Fibroblast of mammary gland (primary cell): ENCODE measurements around the gene C9orf78.
"Not testable (repeated sequence)": the region's sequence is repeated elsewhere in the genome, so short reads cannot be mapped to it uniquely, and the experiment has no call there.

Experiments
- DNase-seq: peaks from one replicate; pipeline ENCODE4 v3.0.0-alpha.2; 2010; ENCODE audit warnings: low read depth
- H3K4me3 ChIP-seq: 2 replicates; pipeline ENCODE4 v1.5.1; 2011; ENCODE audit warnings: low read depth, mild to moderate bottlenecking, low read length, moderate library complexity; ENCODE audit not compliant: control insufficient read depth
- CTCF ChIP-seq: conservative IDR thresholded peaks from 2 replicates; pipeline ENCODE4 v1.5.1; 2011; ENCODE audit warnings: low read depth, low read length, inconsistent platforms; ENCODE audit not compliant: control insufficient read depth, insufficient read depth

Gene C9orf78

GRCh38 chr9:129802833-129803675 lies 32.0 kb downstream of the C9orf78 start, which contains the start of gene TOR1B:
Gene TOR1B (plus strand): TSS chr9:129803184. CDS start chr9:129803213, 29 bp downstream.
- peak; percentile 91 for DNase-seq
- no peak for TF ChIP-seq CTCF
- peak within 1 kb of the TSS; percentile 73 for H3K4me3 ChIP-seq

GRCh38 chr9:129801504-129801903 lies 33.6 kb downstream of the C9orf78 start:
- no peak overlapping the region for H3K4me3 ChIP-seq
- no peak for TF ChIP-seq CTCF
- DNase-seq = no peak

- no peak overlapping the region for H3K4me3 ChIP-seq
- no peak for DNase-seq
- no peak for TF ChIP-seq CTCF
Observed at GRCh38 chr9:129798973-129799372, 36.1 kb downstream of the C9orf78 start.

GRCh38 chr9:129796029-129796428 lies 39.0 kb downstream of the C9orf78 start:
- DNase-seq, H3K4me3 ChIP-seq: not testable (repeated sequence)

- H3K4me3 ChIP-seq = no peak overlapping the region
- no peak for DNase-seq
- no peak for TF ChIP-seq CTCF
Observed at GRCh38 chr9:129794549-129794948, 40.5 kb downstream of the C9orf78 start.

GRCh38 chr9:129786481-129786880 lies 48.6 kb downstream of the C9orf78 start:
- TF ChIP-seq CTCF = no peak

GRCh38 chr9:129785866-129786265 lies 49.2 kb downstream of the C9orf78 start:
- DNase-seq = peak; percentile 16
- no peak for TF ChIP-seq CTCF
- H3K4me3 ChIP-seq = no peak overlapping the region

More at GRCh38 chr9:129786481-129786880, 48.6 kb downstream of the C9orf78 start:
- DNase-seq = no peak
- no peak overlapping the region for H3K4me3 ChIP-seq

- not testable (repeated sequence) for H3K4me3 ChIP-seq, DNase-seq
Observed at GRCh38 chr9:129784970-129785369, 50.1 kb downstream of the C9orf78 start.
